Stimulated activated CD4-positive, alpha-beta T cell treated with anti-CD3 and anti-CD28 coated beads, TNF-alpha, amount 100 ng/mL, for 1 hour (primary cell): ENCODE data around the gene MNT.

Source experiments
- DNase-seq, 3 donors: peaks; one replicate each; pipeline ENCODE4 v3.0.0-alpha.2; 2020; ENCODE audit warnings: low read depth in 3 of 3, low spot score in 1 of 3

The MNT gene

GRCh38 chr17:2364763-2365116, 36.1 kb downstream of the MNT start:
- no peak for DNase-seq

- DNase-seq: no peak
Observed at GRCh38 chr17:2363851-2364762, 36.8 kb downstream of the MNT start.

- no peak for DNase-seq
Observed at GRCh38 chr17:2363318-2363717, 37.5 kb downstream of the MNT start.

- no peak for DNase-seq
Observed at GRCh38 chr17:2362881-2363280, 38.0 kb downstream of the MNT start.

- DNase-seq: no peak
Observed at GRCh38 chr17:2362416-2362815, 38.4 kb downstream of the MNT start.

- DNase-seq: no peak
Observed at GRCh38 chr17:2362016-2362415, 38.8 kb downstream of the MNT start.

GRCh38 chr17:2361010-2361760, 39.7 kb downstream of the MNT start:
- no peak for DNase-seq

GRCh38 chr17:2357931-2358434, 42.9 kb downstream of the MNT start:
- no peak for DNase-seq

- no peak for DNase-seq
Observed at GRCh38 chr17:2357237-2357636, 43.6 kb downstream of the MNT start.

GRCh38 chr17:2354311-2354710, 46.5 kb downstream of the MNT start:
- DNase-seq: no peak

GRCh38 chr17:2351269-2351668, 49.6 kb downstream of the MNT start:
- no peak for DNase-seq

- DNase-seq: no peak
Observed at GRCh38 chr17:2347805-2348685, 52.8 kb downstream of the MNT start.

GRCh38 chr17:2346475-2346874, 54.4 kb downstream of the MNT start:
- DNase-seq: no peak

GRCh38 chr17:2344528-2344927, 56.3 kb downstream of the MNT start:
- no peak for DNase-seq

- no peak for DNase-seq
Observed at GRCh38 chr17:2343421-2343820, 57.4 kb downstream of the MNT start.

GRCh38 chr17:2338315-2338657, 62.6 kb downstream of the MNT start:
- no peak for DNase-seq

GRCh38 chr17:2337544-2338314, 63.1 kb downstream of the MNT start:
- DNase-seq: peak in 1 of 3 donors; percentile 27

GRCh38 chr17:2336852-2337543, 63.9 kb downstream of the MNT start, which contains the start of gene SGSM2:
Gene SGSM2, plus strand, starts transcription at chr17:2337501. Its CDS starts 188 bp downstream, at chr17:2337689.
- peak; percentile 30 to 60 (median 31) for DNase-seq

- peak; percentile 64 to 82 (median 71) for DNase-seq
Observed at GRCh38 chr17:2336215-2336851, 64.5 kb downstream of the MNT start, which contains the start of gene TSR1. Gene TSR1, minus strand, starts transcription at chr17:2336457. Its CDS starts 30 bp downstream, at chr17:2336427.
